HG03571 (cell line): ENCODE measurements around the gene PLPP7.

Experiments used
- ATAC-seq: cut with Tn5 transposase; IDR thresholded peaks from one replicate; pipeline ENCODE4 v1.9.1; 2021; ENCODE audit not compliant: unreplicated experiment

PLPP7 gene

DNA sequence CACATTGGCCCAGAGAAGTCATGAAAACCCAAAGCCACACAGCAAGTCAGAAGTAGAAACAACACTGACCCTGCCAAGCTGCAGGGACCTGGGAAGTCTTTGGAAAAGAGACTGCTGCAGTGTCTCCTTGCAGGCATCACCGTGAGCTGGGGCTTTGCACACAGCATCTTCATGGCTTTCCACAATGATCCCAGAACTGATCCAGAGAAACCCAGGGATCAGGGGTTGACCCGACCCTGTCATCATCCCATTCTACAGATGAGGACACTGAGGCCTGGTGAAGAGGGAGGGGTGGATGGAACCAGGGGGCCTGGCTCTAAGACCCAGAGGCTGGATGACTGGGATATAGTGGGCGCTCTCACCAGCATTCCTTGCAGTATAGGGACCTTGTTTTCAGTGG, 8.9 kb upstream of the PLPP7 start:
- ATAC-seq = no peak

DNA sequence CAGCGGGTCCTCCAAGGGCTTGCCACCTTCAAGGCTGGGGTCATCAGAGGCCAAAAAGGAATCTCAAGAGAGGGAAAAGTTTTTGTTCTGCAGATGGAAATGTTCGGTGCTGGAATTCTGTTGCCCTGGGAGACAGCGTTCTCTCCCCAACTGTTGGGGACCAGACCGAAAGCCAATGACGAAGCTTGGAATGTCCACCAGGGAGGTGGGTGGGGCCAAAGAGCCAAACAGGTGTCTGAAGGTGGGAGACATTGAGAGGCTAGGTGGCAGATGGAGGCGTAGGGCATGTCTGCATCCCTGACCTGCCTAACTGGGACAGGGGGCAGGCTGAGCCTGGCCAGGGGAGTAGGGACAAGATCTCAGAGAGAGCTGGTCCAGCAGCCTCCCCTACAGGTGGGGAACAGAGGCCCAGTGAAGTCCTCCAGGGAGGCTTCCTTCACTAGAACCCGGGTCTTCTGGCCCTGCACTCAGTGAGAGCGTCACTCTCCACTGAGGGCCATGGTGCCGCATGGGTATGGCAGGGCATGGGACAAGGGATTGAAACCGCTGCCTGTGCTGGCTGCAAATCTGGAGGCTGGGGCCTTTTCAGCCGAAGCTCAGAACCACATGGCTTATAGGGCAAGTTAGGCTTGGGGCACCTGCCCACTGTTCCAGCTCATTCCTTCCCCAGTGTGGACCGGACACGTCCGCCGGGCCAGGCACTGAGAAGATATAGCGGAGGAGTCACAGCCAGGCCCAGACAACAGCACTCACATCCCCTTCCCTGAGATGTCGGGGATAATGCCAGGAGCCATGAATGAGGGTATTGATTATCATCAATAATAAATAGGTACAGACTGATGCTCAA, 8.2 kb upstream of the PLPP7 start:
- no peak for ATAC-seq

DNA sequence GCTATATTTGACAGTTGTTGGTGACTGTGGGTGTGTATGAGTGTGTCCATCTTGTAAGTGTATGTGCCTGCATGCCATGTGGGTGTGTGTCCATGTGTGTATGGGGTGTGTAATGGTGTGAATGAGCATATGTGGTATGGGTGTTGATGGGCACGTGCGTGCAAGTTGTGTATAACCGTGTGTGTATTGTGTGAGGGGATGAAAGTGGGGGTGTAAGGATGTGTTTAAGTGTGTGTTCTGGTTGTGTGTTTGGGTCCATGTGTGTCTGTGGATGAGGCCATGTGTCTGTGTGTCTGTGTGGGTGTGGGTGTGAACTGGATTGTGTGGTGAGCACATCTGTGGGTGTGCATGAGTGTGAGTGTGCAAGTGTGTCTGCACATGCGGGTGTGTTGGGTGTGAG, 7.3 kb upstream of the PLPP7 start:
- ATAC-seq = no peak

- ATAC-seq = no peak
Observed at GRCh38 chr9:131282688-131283422, 6.7 kb upstream of the PLPP7 start.

DNA sequence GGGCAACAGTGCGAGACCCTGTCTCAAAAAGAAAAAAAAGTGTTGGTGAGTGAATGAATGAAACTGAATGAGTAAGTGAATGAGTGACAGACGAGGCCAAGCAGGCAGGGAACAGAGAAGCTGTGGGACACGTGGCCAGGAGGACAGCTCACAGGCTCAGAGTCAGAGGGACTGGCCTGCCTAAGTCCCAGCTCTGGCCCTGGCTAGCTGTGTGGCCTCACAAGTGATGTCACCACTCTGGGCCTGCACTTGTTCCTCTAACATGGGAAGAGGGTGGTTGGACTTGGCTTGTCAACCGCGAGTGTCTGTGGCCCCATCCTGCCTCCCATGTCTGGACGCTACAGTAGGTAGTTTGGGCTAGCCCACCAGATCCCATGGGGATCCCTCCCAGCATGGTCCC, 4.7 kb upstream of the PLPP7 start:
- no peak for ATAC-seq

DNA sequence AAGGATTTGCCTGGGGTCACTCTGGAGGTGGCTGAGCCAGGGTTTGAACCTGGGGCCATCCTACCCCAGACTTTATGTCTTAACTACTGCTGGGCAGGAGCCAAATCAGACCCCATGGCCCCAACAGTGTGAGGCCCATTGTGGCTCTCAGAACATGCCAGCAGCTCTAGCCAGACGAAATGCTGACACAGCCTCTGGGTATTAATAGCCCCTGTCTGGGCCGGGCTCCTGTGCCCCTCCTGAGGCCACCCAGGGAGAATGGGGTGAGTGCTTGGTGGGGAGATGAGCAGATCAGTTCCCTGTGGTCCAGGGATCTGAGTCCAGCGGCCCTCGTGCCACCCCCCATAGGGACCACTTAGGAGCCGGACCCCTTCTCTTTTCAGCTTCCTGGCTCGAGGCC, 2.2 kb upstream of the PLPP7 start:
- ATAC-seq = no peak

- ATAC-seq = no peak
Observed at GRCh38 chr9:131288217-131288616, 1.3 kb upstream of the PLPP7 start.

GRCh38 chr9:131290036-131290766, 678 bp downstream of the PLPP7 start:
- no peak for ATAC-seq

GRCh38 chr9:131290767-131291370, 1.3 kb downstream of the PLPP7 start:
- no peak for ATAC-seq

GRCh38 chr9:131291795-131292315, 2.3 kb downstream of the PLPP7 start:
- ATAC-seq = no peak

GRCh38 chr9:131292937-131293336, 3.4 kb downstream of the PLPP7 start:
- no peak for ATAC-seq

- no peak for ATAC-seq
Observed at GRCh38 chr9:131296460-131296859, 6.9 kb downstream of the PLPP7 start.

DNA sequence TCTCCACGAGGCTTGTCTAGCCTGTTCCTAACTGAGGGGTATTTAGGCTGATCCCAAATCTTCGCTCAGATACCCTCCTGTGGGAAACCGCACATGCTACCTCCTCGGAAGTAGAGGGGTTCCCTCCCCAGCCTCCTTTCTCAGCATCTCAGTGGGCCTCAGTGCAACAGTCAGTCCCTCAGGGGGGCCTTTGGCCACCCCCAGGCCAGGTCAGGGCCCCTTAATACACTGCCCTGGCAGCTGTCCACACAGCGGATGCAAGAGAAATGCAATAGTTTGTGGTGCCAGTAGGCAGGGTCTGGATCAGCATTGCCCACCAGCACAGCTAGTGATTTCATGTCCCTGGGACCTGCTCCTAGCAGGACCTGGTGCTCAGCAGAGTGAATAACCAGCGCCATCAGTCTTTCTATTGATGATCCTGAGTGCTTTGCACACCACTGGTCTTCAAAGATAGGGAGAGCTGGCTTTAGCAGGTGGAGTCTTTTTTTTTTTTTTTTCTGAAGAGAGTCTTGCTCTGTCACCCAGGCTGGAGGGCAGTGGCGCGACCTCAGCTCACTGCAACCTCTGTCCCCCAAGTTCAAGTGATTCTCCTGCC, 7.5 kb downstream of the PLPP7 start:
- ATAC-seq = no peak

DNA sequence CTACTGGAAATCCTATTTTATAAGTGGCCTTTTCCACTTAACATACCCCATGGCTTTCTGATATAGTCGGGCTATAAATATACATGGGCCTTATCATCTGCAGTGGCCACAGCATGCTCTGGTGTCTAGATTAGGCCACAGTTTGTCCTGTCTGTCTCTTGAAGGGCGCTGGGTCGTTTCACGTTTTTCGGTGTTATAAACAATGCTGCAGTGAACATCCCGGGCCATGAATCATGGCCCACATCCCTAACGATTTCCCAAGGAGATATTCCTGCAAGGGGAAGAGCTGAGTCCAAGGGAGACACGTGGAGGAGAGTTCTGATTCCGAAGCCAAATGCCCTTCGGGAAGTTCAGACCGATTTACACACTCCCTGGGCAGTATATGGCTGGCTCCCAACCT, 8.4 kb downstream of the PLPP7 start:
- no peak for ATAC-seq

GRCh38 chr9:131298341-131298740, 8.8 kb downstream of the PLPP7 start:
- ATAC-seq = no peak

GRCh38 chr9:131298816-131299215, 9.3 kb downstream of the PLPP7 start:
- no peak for ATAC-seq

- no peak for ATAC-seq
Observed at GRCh38 chr9:131299346-131299960, 9.9 kb downstream of the PLPP7 start.

DNA sequence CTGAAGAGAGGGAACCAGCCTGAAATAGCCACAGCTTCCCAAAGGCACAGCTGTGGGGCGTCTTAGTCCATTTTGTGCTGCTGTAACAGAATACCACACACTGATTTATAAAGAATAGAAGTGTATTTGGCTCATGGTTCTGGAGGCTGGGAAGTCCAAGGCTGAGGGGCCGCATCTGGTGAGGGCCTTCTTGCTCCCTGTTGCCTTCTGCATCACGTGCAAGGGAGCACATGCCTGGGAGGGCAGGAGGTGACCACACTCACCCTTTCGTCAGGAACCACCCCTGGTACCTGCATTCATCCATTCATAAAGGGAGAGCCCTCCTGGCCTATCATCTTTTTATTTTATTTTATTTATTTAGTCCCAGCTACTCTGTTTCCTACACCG, 10.4 kb downstream of the PLPP7 start:
- no peak for ATAC-seq

DNA sequence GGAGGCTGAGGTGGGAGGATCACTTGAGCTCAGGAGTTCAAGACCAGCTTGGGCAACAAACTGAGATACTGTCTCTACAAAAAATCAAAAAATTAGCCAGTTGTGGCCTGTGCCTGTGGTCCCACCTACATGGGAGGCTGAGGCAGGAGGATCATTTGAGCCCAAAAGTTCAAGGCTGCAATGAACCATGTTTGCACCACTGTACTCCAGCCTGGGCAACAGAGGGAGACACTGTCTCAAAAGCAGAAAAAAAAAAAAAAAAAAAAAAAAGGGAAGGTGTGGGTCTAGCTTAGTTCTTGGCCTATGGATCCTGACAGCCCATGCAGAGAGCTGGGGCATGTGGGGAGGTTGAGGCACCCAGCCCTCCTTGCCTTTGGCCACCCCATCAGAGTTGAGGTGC, 10.9 kb downstream of the PLPP7 start:
- ATAC-seq = no peak
